Panc1 (cell line): ENCODE measurements around the gene TMEM128.
"Not testable (repeated sequence)": the region's sequence is repeated elsewhere in the genome, so short reads cannot be mapped to it uniquely, and the experiment has no call there.

Experiments used
- POLR2AphosphoS5 ChIP-seq: IDR thresholded peaks from 2 replicates; pipeline ENCODE4 v1.6.1; 2012; ENCODE audit warnings: mild to moderate bottlenecking, low read depth, low read length, moderate library complexity
- SIN3A ChIP-seq: IDR thresholded peaks from 2 replicates; pipeline ENCODE4 v1.6.1; 2012; ENCODE audit warnings: low read depth, mild to moderate bottlenecking, low read length, moderate library complexity, borderline replicate concordance; ENCODE audit not compliant: insufficient read depth
- TCF7L2 ChIP-seq: IDR thresholded peaks from 2 replicates; pipeline ENCODE4 v1.6.1; 2011; ENCODE audit warnings: mild to moderate bottlenecking, low read depth, low read length, inconsistent platforms
- TF ChIP-seq, protein P1 (sequence below): fragments of 450-650 bp; IDR thresholded peaks from 2 replicates; pipeline ENCODE4 v1.5.1; 2017; ENCODE audit warnings: mild to moderate bottlenecking
- TF ChIP-seq, protein P2 (sequence below), 2 experiments: IDR thresholded peaks; 2 replicates each; pipeline ENCODE4 v1.6.1; 2011 to 2012; ENCODE audit warnings: low read depth in 2 of 2, control low read depth in 1 of 2, low read length in 1 of 2, mild to moderate bottlenecking in 1 of 2, moderate library complexity in 1 of 2; ENCODE audit not compliant: insufficient read depth in 1 of 2

DNA sequence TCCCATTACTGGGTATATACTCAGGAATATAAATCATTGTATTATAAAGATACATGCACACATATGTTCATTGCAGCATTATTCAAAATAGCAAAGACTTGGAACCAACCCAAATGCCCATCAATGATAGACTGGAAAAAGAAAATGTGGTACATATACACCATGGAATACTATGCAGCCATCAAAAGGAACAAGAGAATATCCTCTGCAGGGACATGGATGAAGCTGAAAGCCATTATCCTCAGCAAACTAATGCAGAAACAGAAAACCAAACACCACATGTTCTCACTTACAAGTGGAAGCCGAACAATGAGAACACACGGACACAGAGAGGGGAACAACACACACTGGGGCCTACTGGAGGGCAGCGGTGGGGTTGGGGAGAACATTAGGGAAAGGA lies 9.7 kb upstream of the TMEM128 start:
- not testable (repeated sequence) for TF ChIP-seq POLR2AphosphoS5, SIN3A, TCF7L2
- TF ChIP-seq, protein P1, sequence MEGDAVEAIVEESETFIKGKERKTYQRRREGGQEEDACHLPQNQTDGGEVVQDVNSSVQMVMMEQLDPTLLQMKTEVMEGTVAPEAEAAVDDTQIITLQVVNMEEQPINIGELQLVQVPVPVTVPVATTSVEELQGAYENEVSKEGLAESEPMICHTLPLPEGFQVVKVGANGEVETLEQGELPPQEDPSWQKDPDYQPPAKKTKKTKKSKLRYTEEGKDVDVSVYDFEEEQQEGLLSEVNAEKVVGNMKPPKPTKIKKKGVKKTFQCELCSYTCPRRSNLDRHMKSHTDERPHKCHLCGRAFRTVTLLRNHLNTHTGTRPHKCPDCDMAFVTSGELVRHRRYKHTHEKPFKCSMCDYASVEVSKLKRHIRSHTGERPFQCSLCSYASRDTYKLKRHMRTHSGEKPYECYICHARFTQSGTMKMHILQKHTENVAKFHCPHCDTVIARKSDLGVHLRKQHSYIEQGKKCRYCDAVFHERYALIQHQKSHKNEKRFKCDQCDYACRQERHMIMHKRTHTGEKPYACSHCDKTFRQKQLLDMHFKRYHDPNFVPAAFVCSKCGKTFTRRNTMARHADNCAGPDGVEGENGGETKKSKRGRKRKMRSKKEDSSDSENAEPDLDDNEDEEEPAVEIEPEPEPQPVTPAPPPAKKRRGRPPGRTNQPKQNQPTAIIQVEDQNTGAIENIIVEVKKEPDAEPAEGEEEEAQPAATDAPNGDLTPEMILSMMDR = not testable (repeated sequence)
- TF ChIP-seq, protein P2, sequence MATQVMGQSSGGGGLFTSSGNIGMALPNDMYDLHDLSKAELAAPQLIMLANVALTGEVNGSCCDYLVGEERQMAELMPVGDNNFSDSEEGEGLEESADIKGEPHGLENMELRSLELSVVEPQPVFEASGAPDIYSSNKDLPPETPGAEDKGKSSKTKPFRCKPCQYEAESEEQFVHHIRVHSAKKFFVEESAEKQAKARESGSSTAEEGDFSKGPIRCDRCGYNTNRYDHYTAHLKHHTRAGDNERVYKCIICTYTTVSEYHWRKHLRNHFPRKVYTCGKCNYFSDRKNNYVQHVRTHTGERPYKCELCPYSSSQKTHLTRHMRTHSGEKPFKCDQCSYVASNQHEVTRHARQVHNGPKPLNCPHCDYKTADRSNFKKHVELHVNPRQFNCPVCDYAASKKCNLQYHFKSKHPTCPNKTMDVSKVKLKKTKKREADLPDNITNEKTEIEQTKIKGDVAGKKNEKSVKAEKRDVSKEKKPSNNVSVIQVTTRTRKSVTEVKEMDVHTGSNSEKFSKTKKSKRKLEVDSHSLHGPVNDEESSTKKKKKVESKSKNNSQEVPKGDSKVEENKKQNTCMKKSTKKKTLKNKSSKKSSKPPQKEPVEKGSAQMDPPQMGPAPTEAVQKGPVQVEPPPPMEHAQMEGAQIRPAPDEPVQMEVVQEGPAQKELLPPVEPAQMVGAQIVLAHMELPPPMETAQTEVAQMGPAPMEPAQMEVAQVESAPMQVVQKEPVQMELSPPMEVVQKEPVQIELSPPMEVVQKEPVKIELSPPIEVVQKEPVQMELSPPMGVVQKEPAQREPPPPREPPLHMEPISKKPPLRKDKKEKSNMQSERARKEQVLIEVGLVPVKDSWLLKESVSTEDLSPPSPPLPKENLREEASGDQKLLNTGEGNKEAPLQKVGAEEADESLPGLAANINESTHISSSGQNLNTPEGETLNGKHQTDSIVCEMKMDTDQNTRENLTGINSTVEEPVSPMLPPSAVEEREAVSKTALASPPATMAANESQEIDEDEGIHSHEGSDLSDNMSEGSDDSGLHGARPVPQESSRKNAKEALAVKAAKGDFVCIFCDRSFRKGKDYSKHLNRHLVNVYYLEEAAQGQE (IDR thresholded peaks at IDR 0.05; ENCODE audit: insufficient read depth in 1 of 2, low read depth in 2 of 2, low read length in 1 of 2) = not testable (repeated sequence)
